H1 (cell line): ENCODE measurements around the gene DIP2C. TPM values are rescaled to one million over a fixed set of nuclear protein-coding genes. Genes with fewer than 3 reads are reported as not detected.

Experiments
- CTCF ChIA-PET: fragments of 300-600 bp; sonication (Branson Sonifier 250); formaldehyde crosslinking; loops from one replicate; lab custom pipeline; 2021; ENCODE audit not compliant: partially characterized antibody; lab: Charles Lee
- POLR2A ChIA-PET: fragments of 300-600 bp; sonication (Branson Sonifier 250); formaldehyde crosslinking; loops from one replicate; lab custom pipeline; 2021; ENCODE audit warnings: inconsistent platforms; ENCODE audit not compliant: partially characterized antibody; lab: Charles Lee
- DNase-seq, 2 experiments: peaks; one replicate each; pipeline versions ENCODE4 v3.0.0 to v3.0.0-alpha.2; 2010 to 2022; ENCODE audit warnings: low spot score in 2 of 2, low read depth in 1 of 2, mixed read lengths in 1 of 2
- FAIRE-seq: peaks from 2 replicates; lab custom pipeline; 2011; peaks lifted over from hg19 to GRCh38; lab: Jason Lieb, UNC
- H2AFZ ChIP-seq: 2 replicates; pipeline ENCODE4 v1.8.1; 2012; ENCODE audit warnings: low read length, inconsistent platforms
- H2AK5ac ChIP-seq: 2 replicates; pipeline ENCODE4 v1.6.1; 2013; ENCODE audit warnings: low read depth, low read length
- H2BK120ac ChIP-seq: replicated peaks from 2 replicates; pipeline ENCODE3; 2013; ENCODE audit warnings: low read depth, low read length, inconsistent platforms
- H2BK12ac ChIP-seq: 2 replicates; pipeline ENCODE4 v1.6.1; 2013; ENCODE audit warnings: low read depth, low read length
- H2BK15ac ChIP-seq: 2 replicates; pipeline ENCODE4 v1.6.1; 2013; ENCODE audit warnings: low read length
- H2BK20ac ChIP-seq: 2 replicates; pipeline ENCODE4 v1.6.1; 2013; ENCODE audit warnings: low read length
- H2BK5ac ChIP-seq: 2 replicates; pipeline ENCODE4 v1.6.1; 2013; ENCODE audit warnings: low read depth, low read length
- H3K14ac ChIP-seq: 2 replicates; pipeline ENCODE4 v1.6.1; 2013; ENCODE audit warnings: inconsistent platforms; ENCODE audit not compliant: insufficient read length
- H3K18ac ChIP-seq: 2 replicates; pipeline ENCODE4 v1.6.1; 2013; ENCODE audit warnings: low read length; ENCODE audit errors: extremely low read depth
- H3K23ac ChIP-seq: 2 replicates; pipeline ENCODE4 v1.6.1; 2013; ENCODE audit warnings: inconsistent platforms; ENCODE audit not compliant: insufficient read length
- H3K23me2 ChIP-seq: 2 replicates; pipeline ENCODE4 v1.6.1; 2013; ENCODE audit warnings: low read depth, low read length
- H3K27ac ChIP-seq: 2 replicates; pipeline ENCODE4 v1.6.1; 2011; ENCODE audit warnings: low read depth, low read length, inconsistent platforms
- H3K27me3 ChIP-seq, 4 experiments: replicated peaks in 1 of 4; 1 replicate in 1 of 4; 2 replicates in 3 of 4; pipeline versions ENCODE4 v1.6.1 to v1.8.1; 2011 to 2013; ENCODE audit warnings: low read length in 3 of 4, mild to moderate bottlenecking in 3 of 4, inconsistent platforms in 2 of 4, mixed read lengths in 2 of 4, moderate library complexity in 1 of 4; ENCODE audit not compliant: control insufficient read depth in 3 of 4, insufficient read depth in 3 of 4; ENCODE audit errors: extremely low read depth in 1 of 4
- H3K36me3 ChIP-seq, 4 experiments: 2 replicates each; pipeline versions ENCODE4 v1.6.1 to v1.8.1; 2011 to 2013; ENCODE audit warnings: mild to moderate bottlenecking in 4 of 4, low read length in 3 of 4, moderate library complexity in 2 of 4, control low read depth in 1 of 4, inconsistent platforms in 1 of 4; ENCODE audit not compliant: insufficient read depth in 4 of 4, control insufficient read depth in 2 of 4
- H3K4ac ChIP-seq: replicated peaks from 2 replicates; pipeline ENCODE3; 2013; ENCODE audit warnings: low read length, low read depth, mixed read lengths, inconsistent platforms; ENCODE audit not compliant: insufficient read length
- H3K4me1 ChIP-seq, 4 experiments: replicated peaks in 1 of 4; 1 replicate in 1 of 4; 2 replicates in 3 of 4; pipeline versions ENCODE4 v1.6.1 to v1.8.1; 2011 to 2013; ENCODE audit warnings: low read length in 3 of 4, inconsistent platforms in 2 of 4, mixed read lengths in 1 of 4; ENCODE audit not compliant: insufficient read depth in 4 of 4, control insufficient read depth in 3 of 4
- H3K4me2 ChIP-seq, 2 experiments: 2 replicates each; pipeline versions ENCODE4 v1.6.1 to v1.8.1; 2011 to 2013; ENCODE audit warnings: low read depth in 2 of 2, low read length in 2 of 2, control low read depth in 1 of 2, inconsistent platforms in 1 of 2, mild to moderate bottlenecking in 1 of 2; ENCODE audit not compliant: insufficient read depth in 1 of 2
- H3K4me3 ChIP-seq, 4 experiments: fragments of 200-600, 300-600 bp in 1 of 4; sonication (generic), shearing (Covaris generic), sonication (Bioruptor Twin) in 1 of 4; 2 replicates each; pipeline versions ENCODE4 v1.5.1 to v1.8.1; 2011 to 2016; ENCODE audit warnings: low read length in 4 of 4, low read depth in 3 of 4, control low read depth in 2 of 4, inconsistent platforms in 2 of 4, mild to moderate bottlenecking in 2 of 4, mixed read lengths in 1 of 4, moderate library complexity in 1 of 4; ENCODE audit not compliant: insufficient read depth in 2 of 4; ENCODE audit errors: extremely low read depth in 1 of 4
- H3K56ac ChIP-seq: replicated peaks from 2 replicates; pipeline ENCODE3; 2013; ENCODE audit warnings: low read depth, mild to moderate bottlenecking, mixed read lengths, low read length, inconsistent platforms; ENCODE audit not compliant: insufficient read length
- H3K79me1 ChIP-seq: 2 replicates; pipeline ENCODE4 v1.6.1; 2013; ENCODE audit warnings: low read depth, low read length, control low read depth
- H3K79me2 ChIP-seq, 2 experiments: 2 replicates each; pipeline versions ENCODE4 v1.6.1 to v1.8.1; 2012 to 2013; ENCODE audit warnings: low read length in 2 of 2, mild to moderate bottlenecking in 2 of 2, inconsistent platforms in 1 of 2; ENCODE audit not compliant: insufficient read depth in 2 of 2, control insufficient read depth in 1 of 2
- H3K9ac ChIP-seq, 4 experiments: replicated peaks in 1 of 4; 1 replicate in 1 of 4; 2 replicates in 3 of 4; pipeline versions ENCODE4 v1.6.1 to v1.8.1; 2011 to 2013; ENCODE audit warnings: low read depth in 3 of 4, low read length in 3 of 4, control low read depth in 2 of 4, mild to moderate bottlenecking in 2 of 4, moderate library complexity in 2 of 4, inconsistent platforms in 1 of 4; ENCODE audit errors: extremely low read depth in 1 of 4
- H3K9me3 ChIP-seq, 2 experiments: 2 replicates each; pipeline versions ENCODE4 v1.6.1 to v1.8.1; 2012 to 2013; ENCODE audit warnings: mild to moderate bottlenecking in 2 of 2, moderate library complexity in 2 of 2, control low read depth in 1 of 2, inconsistent platforms in 1 of 2, low read depth in 1 of 2, low read length in 1 of 2, mixed read lengths in 1 of 2; ENCODE audit not compliant: insufficient read depth in 2 of 2
- H4K20me1 ChIP-seq, 2 experiments: replicated peaks in 1 of 2; 2 replicates each; pipeline versions ENCODE3 to v1.8.1; 2011 to 2013; ENCODE audit warnings: inconsistent platforms in 2 of 2, low read length in 2 of 2, mild to moderate bottlenecking in 1 of 2; ENCODE audit not compliant: insufficient read depth in 2 of 2, control insufficient read depth in 1 of 2
- H4K5ac ChIP-seq: 2 replicates; pipeline ENCODE4 v1.6.1; 2013; ENCODE audit warnings: low read length, low read depth, mixed read lengths, inconsistent platforms; ENCODE audit not compliant: insufficient read length
- H4K8ac ChIP-seq: 2 replicates; pipeline ENCODE4 v1.8.0; 2013; ENCODE audit warnings: mild to moderate bottlenecking, moderate library complexity, low read length, inconsistent platforms; ENCODE audit not compliant: insufficient read depth; ENCODE audit errors: extremely low read depth
- H4K91ac ChIP-seq: replicated peaks from 2 replicates; pipeline ENCODE3; 2013; ENCODE audit warnings: low read length, mixed read lengths, inconsistent platforms; ENCODE audit not compliant: insufficient read length
- ATF2 ChIP-seq: IDR thresholded peaks from 2 replicates; pipeline ENCODE4 v1.6.1; 2012; ENCODE audit warnings: low read length, inconsistent platforms
- BCL11A ChIP-seq, 2 experiments: IDR thresholded peaks; one replicate each; pipeline ENCODE4 v1.6.1; 2011; ENCODE audit warnings: low read depth in 2 of 2, low read length in 2 of 2, mild to moderate bottlenecking in 2 of 2
- CBX8 ChIP-seq: fragments of 300-800, 300-1000 bp; sonication (generic); IDR thresholded peaks from 2 replicates; pipeline ENCODE4 v1.7.1; 2016; ENCODE audit warnings: low read depth, low read length, borderline replicate concordance
- CREB1 ChIP-seq: IDR thresholded peaks from 2 replicates; pipeline ENCODE4 v1.6.1; 2012; ENCODE audit warnings: inconsistent platforms
- POLR2AphosphoS5 ChIP-seq: IDR thresholded peaks from 2 replicates; pipeline ENCODE4 v1.6.1; 2011; ENCODE audit warnings: low read depth, low read length
- RAD21 ChIP-seq, 2 experiments: IDR thresholded peaks in 1 of 2; conservative IDR thresholded peaks in 1 of 2; 2 replicates each; pipeline ENCODE4 v1.6.1; 2011; ENCODE audit warnings: low read depth in 2 of 2, low read length in 2 of 2, improper control_type of control experiment in 1 of 2, inconsistent platforms in 1 of 2, mild to moderate bottlenecking in 1 of 2, moderate library complexity in 1 of 2
- SAP30 ChIP-seq: fragments of 300-600 bp; sonication (generic); IDR thresholded peaks from 2 replicates; pipeline ENCODE4 v1.7.1; 2012; ENCODE audit warnings: low read length, moderate library complexity, mild to moderate bottlenecking, inconsistent platforms; ENCODE audit not compliant: insufficient read depth, insufficient replicate concordance
- SP1 ChIP-seq: IDR thresholded peaks from 2 replicates; pipeline ENCODE4 v1.6.1; 2011; ENCODE audit warnings: low read depth, low read length
- SUZ12 ChIP-seq: fragments of 200-600 bp; sonication (generic); IDR thresholded peaks from 2 replicates; pipeline ENCODE4 v1.6.1; 2012; ENCODE audit warnings: mild to moderate bottlenecking, inconsistent platforms, low read length, moderate library complexity, mixed read lengths
- TAF7 ChIP-seq: optimal IDR thresholded peaks from 2 replicates; pipeline ENCODE3; 2011; ENCODE audit warnings: low read depth, mild to moderate bottlenecking, inconsistent platforms, low read length, moderate library complexity, borderline replicate concordance
- YY1 ChIP-seq: IDR thresholded peaks from 2 replicates; pipeline ENCODE4 v1.6.1; 2011; ENCODE audit warnings: low read depth, mild to moderate bottlenecking, low read length
- WGBS, 2 experiments: shearing (Covaris generic) in 1 of 2; methylation state at CpG; one replicate each; pipeline versions ENCODE4 v1.1.6 to v1.1.7; 2013 to 2015; ENCODE audit warnings: low lambda C conversion rate in 2 of 2, mixed read lengths in 2 of 2, inconsistent platforms in 1 of 2, low coverage in 1 of 2, missing lambda C conversion rate in 1 of 2; ENCODE audit not compliant: insufficient replicate concordance in 2 of 2, insufficient coverage in 1 of 2, insufficient read length in 1 of 2; ENCODE audit errors: extremely low coverage in 1 of 2, missing lambda C conversion rate in 1 of 2; 5-methylcytosine and 5-hydroxymethylcytosine counted together
- polyA plus RNA-seq, 7 experiments: library from polyadenylated mRNA; depleted of rRNA in 3 of 7; stranded (reverse) in 5 of 7; unstranded in 2 of 7; fragments of >200 nt in 5 of 7; fragments of 200-250 nt in 2 of 7; gene quantifications; 1 replicate in 5 of 7; 2 replicates in 1 of 7; 4 replicates in 1 of 7; pipeline versions ENCODE4 v1.2.1 to v1.2.3, GENCODE V29; 2011 to 2013; ENCODE audit warnings: missing spikeins in 2 of 7, mixed read lengths in 2 of 7
- total RNA-seq: library from RNA; stranded (reverse); fragmentation: NEBNext Ultra II Directional; extraction: Animal tissue kit (Norgen Biotek cat#: 25700); gene quantifications from 2 replicates; pipeline ENCODE4 v1.2.1, GENCODE V29; 2021
- TF ChIP-seq, protein P1 (sequence below): IDR thresholded peaks from 2 replicates; pipeline ENCODE4 v1.6.1; 2011; ENCODE audit warnings: low read depth, mild to moderate bottlenecking, low read length; ENCODE audit not compliant: insufficient read depth

Gene DIP2C
- total and polyA plus RNA-seq, 2 of the 8 experiments (the other 6 are each of a cell fraction or from before 2014, with no cell fraction given): 3.8 to 9.3 TPM

DNA sequence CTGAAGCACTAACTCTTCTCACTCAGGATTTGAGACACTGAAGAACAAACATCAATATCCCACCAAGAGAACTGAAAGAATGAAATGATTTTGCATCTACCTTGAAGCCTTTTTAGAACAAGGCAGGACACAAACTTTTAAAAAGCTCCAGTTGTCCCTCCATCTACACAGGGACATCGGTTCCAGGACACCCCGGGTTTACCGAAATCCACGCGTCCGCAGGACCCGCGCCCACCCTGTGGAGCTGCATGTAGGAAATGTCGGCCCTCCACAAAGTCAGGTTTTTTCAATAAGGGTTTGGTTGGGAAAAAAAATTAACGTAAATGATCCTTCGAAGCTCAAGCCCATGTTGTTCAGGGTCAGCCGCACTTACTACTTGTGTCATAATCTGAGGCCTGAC is 94.0 kb downstream of the DIP2C start:
- H3K36me3 ChIP-seq: no peaks in the 10 kb centered on the region
- no peak overlapping the region for H3K4me2 ChIP-seq
- no peaks in the 10 kb centered on the region for H3K9me3 ChIP-seq
- no peak overlapping the region for H3K18ac ChIP-seq
- H3K4ac ChIP-seq: no peak overlapping the region
- H3K14ac ChIP-seq: no peak overlapping the region
- no peak for FAIRE-seq
- H3K23ac ChIP-seq: no peak overlapping the region
- no peak overlapping the region for H3K56ac ChIP-seq
- no peak overlapping the region for H3K9ac ChIP-seq
- H4K8ac ChIP-seq: no peak overlapping the region
- no peak for DNase-seq
- no peak overlapping the region for H3K27ac ChIP-seq
- H2BK20ac ChIP-seq: no peak overlapping the region
- H4K91ac ChIP-seq: no peak overlapping the region
- POLR2A ChIA-PET: no interaction called here
- peaks cover 13% of the 10 kb centered on the region for H3K79me1 ChIP-seq
- CTCF ChIA-PET: interaction anchor here (1.0 to 1.4 kb wide), 3 partner anchors 21 to 88 kb away, joined by 3 to 5 read pairs (median 3); no protein-coding TSS in a partner anchor
- H4K20me1 ChIP-seq: peaks cover 0 to 5% of the 10 kb centered on the region in 2 experiments
- H3K79me2 ChIP-seq: no peaks in the 10 kb centered on the region; a peak in 1 of 4 replicates
- no peak overlapping the region for H3K4me3 ChIP-seq
- no peak overlapping the region for H4K5ac ChIP-seq
- H3K4me1 ChIP-seq: peaks cover 0 to 3% (median 1%) of the 10 kb centered on the region in 4 experiments; a peak in 4 of 7 replicates
- H2BK5ac ChIP-seq: no peak overlapping the region
- no peaks in the 10 kb centered on the region for H3K23me2 ChIP-seq
- H2BK120ac ChIP-seq: no peak overlapping the region
- whole genome bisulfite sequencing, 2 experiments: 92% methylated on average over 12 of the region's 12 CpGs; no CpG with 5 or more reads in 1 of the 2 experiments
- H2BK12ac ChIP-seq: no peak overlapping the region
- H2BK15ac ChIP-seq: no peak overlapping the region
- H3K27me3 ChIP-seq: no peaks in the 10 kb centered on the region
- H2AFZ ChIP-seq: no peak overlapping the region
- no peak overlapping the region for H2AK5ac ChIP-seq
- TF ChIP-seq SP1 (no peak), TAF7 (no peak), RAD21 (IDR thresholded peaks at IDR 0.05 in 1 of 2, conservative IDR thresholded peaks at IDR 0.05 in 1 of 2; ENCODE audit: low read depth in 2 of 2, low read length in 2 of 2) (no peak), YY1 (no peak), BCL11A (IDR thresholded peaks at IDR 0.05; ENCODE audit: low read depth in 2 of 2, low read length in 2 of 2) (no peak), ATF2 (no peak), CREB1 (no peak), SUZ12 (no peak), SAP30 (no peak), POLR2AphosphoS5 (no peak), CBX8 (no peak)
- TF ChIP-seq, protein P1, sequence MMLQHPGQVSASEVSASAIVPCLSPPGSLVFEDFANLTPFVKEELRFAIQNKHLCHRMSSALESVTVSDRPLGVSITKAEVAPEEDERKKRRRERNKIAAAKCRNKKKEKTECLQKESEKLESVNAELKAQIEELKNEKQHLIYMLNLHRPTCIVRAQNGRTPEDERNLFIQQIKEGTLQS: no peak
